GM19328 (cell line): ENCODE measurements around the gene PAFAH2.
"Not testable (repeated sequence)": the region's sequence is repeated elsewhere in the genome, so short reads cannot be mapped to it uniquely, and the experiment has no call there.

Experiments used
- ATAC-seq: cut with Tn5 transposase; IDR thresholded peaks from one replicate; pipeline ENCODE4 v1.9.1; 2021; ENCODE audit warnings: mild to moderate bottlenecking, moderate library complexity; ENCODE audit not compliant: unreplicated experiment

Gene PAFAH2

DNA sequence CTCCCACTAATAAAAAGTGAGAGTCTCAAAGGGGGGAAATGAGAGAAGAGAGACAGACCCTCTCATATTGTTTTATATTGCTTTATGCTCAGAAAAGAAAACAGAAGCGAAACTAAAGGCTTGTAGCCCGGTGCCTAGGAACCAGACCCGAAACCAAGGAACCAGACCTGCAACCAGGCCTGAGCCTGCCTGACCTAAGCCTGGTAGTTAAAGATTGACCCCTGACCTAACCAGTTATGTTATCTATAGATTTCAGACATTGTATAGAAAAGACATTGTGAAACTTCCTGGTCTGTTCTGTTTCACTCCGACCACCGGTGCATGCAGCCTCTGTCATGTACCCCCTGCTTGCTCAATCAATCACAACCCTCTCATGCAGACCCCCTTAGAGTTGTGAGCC, 54.4 kb downstream of the PAFAH2 start:
- not testable (repeated sequence) for ATAC-seq

GRCh38 chr1:25936947-25937346, 60.9 kb downstream of the PAFAH2 start:
- no peak for ATAC-seq

- ATAC-seq: no peak
Measured at GRCh38 chr1:25933479-25934365, 64.1 kb downstream of the PAFAH2 start.

DNA sequence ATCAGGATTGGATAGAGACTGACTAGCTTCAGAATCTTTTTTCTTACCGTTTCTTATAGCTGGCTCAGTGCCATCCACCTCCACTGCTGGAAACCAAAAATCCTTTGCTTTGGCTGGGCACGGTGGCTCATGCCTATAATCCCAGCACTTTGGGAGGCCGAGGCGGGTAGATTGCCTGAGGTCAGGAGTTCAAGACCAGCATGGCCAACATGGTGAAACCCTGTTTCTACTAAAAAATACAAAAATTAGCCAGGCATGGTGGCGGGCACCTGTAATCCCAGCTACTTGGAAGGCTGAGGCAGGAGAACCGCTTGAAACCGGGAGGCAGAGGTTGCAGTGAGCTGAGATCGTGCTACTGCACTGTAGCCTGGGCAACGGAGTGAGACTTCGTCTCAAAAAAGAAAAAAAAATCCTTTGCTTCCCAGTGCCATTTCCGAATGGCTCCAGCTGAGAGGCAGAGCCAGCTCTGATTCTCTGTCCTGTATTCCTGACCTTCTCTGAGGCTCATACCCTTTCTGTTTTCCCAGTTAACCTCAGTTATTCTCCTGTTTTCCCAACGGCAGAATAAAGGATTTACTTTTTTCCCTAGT, 65.0 kb downstream of the PAFAH2 start:
- not testable (repeated sequence) for ATAC-seq

GRCh38 chr1:25932321-25932720, 65.5 kb downstream of the PAFAH2 start:
- no peak for ATAC-seq

GRCh38 chr1:25929016-25929415, 68.8 kb downstream of the PAFAH2 start:
- ATAC-seq: no peak

GRCh38 chr1:25927521-25928265, 70.2 kb downstream of the PAFAH2 start:
- no peak for ATAC-seq

DNA sequence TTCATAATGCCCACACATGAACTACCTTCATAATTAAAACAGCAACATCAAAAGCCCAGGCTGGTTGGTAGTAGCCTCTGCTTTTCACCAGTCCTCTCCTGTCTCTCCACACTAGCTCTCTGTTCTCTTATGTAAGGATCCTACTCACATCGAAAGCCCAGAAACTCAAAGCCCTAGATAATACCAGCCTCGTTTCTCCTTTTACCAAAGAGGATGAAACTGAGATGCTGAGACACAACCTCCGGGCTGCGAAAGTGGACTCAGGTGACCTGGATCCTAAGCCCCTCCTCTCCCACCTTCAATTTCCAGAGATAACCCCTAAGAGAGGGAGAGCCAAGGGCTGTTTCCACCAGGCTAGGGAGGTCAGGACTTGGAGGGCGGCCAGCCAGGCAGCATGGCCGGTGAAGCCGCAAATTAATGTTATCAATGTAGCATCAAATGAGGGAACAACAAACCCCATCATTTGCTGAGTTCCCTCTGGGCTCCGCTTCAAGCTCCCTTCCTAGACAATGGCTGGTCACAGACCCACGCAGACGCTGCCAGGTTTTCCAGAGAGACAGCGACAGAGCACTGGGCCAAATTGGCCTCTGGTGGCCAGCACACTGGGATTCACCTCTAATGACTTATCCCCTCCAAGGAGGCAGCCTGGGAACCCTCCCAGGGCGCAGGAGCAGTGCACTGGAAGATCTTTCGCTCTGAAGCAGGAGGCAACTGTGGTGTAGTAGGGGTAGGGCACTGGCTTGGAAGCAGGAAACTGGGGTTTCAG, 70.9 kb downstream of the PAFAH2 start:
- ATAC-seq: no peak

- ATAC-seq: no peak
Measured at GRCh38 chr1:25924454-25924853, 73.4 kb downstream of the PAFAH2 start.

GRCh38 chr1:25922971-25923552, 74.8 kb downstream of the PAFAH2 start:
- no peak for ATAC-seq

DNA sequence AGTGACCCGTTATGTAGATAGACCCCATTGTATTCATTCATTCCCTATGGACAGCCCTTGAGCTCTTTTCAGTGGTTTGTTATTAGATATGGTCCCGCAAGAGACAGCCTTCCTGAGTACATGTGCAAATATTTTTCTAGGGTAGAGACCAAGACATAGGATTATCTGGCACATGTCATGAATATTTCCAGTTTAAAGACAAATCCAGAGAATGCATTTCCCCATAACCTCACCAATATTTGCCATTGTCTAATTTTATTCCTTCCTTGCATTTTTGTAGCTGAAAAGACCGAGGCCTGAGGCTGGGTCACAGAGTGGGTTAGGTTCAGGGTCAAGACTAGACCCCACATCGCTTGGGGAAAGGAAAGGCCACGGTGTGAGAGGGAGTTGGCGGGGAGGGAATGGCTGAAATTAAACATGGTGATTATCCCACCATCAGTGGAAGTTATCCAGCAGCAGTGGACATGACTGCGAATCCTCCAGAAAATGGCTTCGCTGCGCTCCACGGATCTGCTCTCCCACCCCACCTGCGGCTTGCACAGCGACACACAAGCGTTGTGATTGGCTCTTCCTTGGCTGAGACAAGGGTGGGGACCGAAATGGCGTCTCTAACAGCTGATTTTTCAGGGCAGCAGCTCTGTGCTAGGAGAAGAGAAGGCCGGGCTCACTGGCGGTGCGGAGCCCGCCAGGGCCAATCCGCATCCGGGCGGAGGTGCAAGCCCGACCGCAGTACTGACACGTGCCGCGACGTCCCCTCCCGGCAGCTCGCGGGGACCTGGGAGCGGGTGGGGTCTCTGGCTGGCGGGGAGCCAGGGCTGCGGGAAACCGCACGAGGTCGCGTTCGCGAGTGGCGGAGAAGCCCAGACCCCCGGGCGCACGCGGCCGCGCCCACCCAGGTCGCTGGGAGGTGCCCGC, 75.5 kb downstream of the PAFAH2 start:
- no peak for ATAC-seq

- no peak for ATAC-seq
Measured at GRCh38 chr1:25918615-25919014, 79.2 kb downstream of the PAFAH2 start.

GRCh38 chr1:25917996-25918395, 79.9 kb downstream of the PAFAH2 start:
- ATAC-seq: no peak

- no peak for ATAC-seq
Measured at GRCh38 chr1:25916460-25916859, 81.4 kb downstream of the PAFAH2 start.

- ATAC-seq: no peak
Measured at GRCh38 chr1:25914074-25914995, 83.5 kb downstream of the PAFAH2 start.

- ATAC-seq: no peak
Measured at GRCh38 chr1:25913206-25913605, 84.7 kb downstream of the PAFAH2 start.

DNA sequence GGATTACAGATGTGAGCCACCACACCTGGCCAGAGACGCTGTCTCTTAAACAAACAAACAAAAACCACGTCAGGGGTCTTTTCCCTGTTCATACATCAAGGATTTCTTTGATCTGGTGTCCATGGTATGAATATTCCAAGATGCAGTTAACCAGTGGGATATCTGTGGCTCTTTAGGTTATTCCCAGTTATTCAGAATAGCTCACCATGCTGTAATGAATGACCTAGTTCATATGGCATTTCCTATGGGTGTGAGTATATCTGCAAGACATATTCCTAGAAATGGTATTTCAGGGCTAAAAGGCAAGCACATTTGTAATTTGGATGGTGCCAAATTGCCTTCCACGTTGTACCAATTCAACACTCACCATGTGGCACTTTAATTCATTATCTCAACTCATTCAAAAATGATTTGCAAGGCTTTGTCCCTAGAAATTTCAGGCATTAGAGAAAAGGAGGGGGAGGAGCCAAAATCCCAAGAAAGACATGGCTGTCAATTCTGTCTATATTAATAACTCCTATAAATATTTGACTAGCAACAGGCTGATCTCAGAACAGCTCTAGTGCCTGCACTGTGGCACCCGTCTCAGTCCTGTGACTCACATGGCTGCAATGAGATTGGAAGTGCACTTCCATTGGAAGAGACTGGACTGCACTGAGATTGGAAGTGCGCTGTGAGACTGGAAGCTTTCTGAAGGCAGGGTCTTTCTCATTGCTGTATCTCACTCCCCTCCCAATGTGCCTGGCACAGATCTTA, 85.6 kb downstream of the PAFAH2 start:
- ATAC-seq: no peak

DNA sequence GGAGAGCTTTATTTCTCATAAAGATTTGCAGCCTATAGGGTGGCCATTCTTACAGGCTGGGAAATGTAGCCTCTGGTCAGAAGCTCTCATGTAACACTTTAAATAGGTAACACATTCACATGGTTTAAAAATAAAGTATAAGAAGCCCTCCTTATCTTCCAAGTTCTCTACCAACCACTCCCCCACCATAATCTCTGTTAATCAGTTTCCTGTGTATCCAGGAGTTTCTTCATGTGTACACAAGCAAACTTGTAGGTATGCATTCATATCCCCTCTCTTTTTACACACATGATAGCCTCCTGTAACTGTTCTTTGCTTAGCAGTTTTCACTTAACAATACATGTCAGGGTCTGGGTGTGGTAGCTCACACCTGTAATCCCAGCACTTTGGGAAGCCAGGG, 86.7 kb downstream of the PAFAH2 start:
- ATAC-seq: no peak
